SK-N-SH (cell line): ENCODE results near the gene GRIP2.

Experiments used
- TF ChIP-seq, protein P1 (sequence below): fragments of 200-600 bp; sonication (generic); IDR thresholded peaks from 2 replicates; pipeline ENCODE4 v1.6.1; 2017; ENCODE audit warnings: antibody characterized with exemption, mild to moderate bottlenecking, moderate library complexity
- TF ChIP-seq, protein P2 (sequence below): IDR thresholded peaks from 2 replicates; pipeline ENCODE4 v1.4.0; 2012; ENCODE audit warnings: low read depth, borderline replicate concordance

DNA sequence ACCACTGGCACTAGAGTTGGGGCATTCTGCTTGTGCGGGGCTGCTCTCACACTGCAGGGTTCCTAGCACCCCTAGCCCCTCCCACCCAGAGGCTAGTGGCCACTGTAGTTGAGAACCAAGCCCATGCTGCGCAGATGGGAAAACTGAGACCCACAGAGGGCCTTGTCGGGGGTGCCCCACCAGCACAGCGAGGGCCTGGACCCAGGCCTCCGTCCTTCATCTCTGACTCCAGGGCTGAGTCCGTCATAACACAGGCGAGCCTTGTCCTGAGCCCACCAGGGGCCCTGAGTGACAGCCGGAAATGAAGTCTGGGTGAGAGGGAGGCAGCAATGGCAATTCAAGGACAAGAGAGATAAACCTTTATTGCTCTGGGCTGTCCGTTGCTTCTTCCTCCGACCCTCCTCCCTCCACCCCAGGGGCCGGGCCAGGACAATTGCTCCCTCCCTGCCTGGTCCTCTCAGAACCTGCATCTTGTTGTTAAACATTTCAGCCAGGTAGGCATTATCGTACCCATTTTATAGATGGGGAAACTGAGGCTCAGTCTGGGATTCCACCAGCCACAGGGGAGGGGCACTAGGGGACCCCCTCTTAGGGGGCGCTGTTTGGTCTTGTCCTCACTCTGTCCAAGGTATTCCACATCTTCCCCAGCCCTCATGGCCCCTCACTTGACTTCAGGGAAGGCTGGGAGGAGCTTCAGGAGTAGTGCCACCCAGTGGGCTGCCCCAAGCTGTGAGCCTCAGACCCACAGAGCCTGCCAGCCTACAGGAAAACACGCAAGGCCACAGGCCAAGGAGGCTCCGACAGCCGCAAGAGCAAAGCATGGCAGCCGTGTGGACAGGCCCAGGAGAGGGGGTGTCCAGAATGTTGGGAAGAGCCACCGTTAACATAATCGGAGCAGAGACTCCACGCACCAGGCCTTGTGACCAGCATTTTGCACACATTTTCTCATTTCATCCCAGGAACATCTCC, 4.4 kb upstream of the GRIP2 start:
- TF ChIP-seq, protein P1, sequence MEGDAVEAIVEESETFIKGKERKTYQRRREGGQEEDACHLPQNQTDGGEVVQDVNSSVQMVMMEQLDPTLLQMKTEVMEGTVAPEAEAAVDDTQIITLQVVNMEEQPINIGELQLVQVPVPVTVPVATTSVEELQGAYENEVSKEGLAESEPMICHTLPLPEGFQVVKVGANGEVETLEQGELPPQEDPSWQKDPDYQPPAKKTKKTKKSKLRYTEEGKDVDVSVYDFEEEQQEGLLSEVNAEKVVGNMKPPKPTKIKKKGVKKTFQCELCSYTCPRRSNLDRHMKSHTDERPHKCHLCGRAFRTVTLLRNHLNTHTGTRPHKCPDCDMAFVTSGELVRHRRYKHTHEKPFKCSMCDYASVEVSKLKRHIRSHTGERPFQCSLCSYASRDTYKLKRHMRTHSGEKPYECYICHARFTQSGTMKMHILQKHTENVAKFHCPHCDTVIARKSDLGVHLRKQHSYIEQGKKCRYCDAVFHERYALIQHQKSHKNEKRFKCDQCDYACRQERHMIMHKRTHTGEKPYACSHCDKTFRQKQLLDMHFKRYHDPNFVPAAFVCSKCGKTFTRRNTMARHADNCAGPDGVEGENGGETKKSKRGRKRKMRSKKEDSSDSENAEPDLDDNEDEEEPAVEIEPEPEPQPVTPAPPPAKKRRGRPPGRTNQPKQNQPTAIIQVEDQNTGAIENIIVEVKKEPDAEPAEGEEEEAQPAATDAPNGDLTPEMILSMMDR = no peak
- TF ChIP-seq, protein P2, sequence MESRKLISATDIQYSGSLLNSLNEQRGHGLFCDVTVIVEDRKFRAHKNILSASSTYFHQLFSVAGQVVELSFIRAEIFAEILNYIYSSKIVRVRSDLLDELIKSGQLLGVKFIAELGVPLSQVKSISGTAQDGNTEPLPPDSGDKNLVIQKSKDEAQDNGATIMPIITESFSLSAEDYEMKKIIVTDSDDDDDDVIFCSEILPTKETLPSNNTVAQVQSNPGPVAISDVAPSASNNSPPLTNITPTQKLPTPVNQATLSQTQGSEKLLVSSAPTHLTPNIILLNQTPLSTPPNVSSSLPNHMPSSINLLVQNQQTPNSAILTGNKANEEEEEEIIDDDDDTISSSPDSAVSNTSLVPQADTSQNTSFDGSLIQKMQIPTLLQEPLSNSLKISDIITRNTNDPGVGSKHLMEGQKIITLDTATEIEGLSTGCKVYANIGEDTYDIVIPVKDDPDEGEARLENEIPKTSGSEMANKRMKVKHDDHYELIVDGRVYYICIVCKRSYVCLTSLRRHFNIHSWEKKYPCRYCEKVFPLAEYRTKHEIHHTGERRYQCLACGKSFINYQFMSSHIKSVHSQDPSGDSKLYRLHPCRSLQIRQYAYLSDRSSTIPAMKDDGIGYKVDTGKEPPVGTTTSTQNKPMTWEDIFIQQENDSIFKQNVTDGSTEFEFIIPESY = no peak
